HG02938 (cell line): Measurements from ENCODE around the gene ALX4.

Source experiments
- ATAC-seq: cut with Tn5 transposase; IDR thresholded peaks from one replicate; pipeline ENCODE4 v1.9.1; 2021; ENCODE audit warnings: mild to moderate bottlenecking, moderate library complexity; ENCODE audit not compliant: unreplicated experiment

The ALX4 gene

GRCh38 chr11:44309478-44310205 lies at the start of gene ALX4:
Gene ALX4 (minus strand): TSS chr11:44310139. CDS start chr11:44310062, 77 bp downstream.
- no peak for ATAC-seq

GRCh38 chr11:44359162-44359561 lies 49.2 kb upstream of the ALX4 start:
- ATAC-seq, result no peak

- ATAC-seq, result no peak
These were observed 48.8 kb upstream of the ALX4 start for GRCh38 chr11:44358713-44359112.

GRCh38 chr11:44357711-44358110 lies 47.8 kb upstream of the ALX4 start:
- no peak for ATAC-seq

GRCh38 chr11:44356351-44356750 lies 46.4 kb upstream of the ALX4 start:
- ATAC-seq, result no peak

- ATAC-seq, result no peak
These were observed 42.1 kb upstream of the ALX4 start for GRCh38 chr11:44351898-44352498.

GRCh38 chr11:44351006-44351660 lies 41.2 kb upstream of the ALX4 start:
- ATAC-seq, result peak; percentile 72

- ATAC-seq, result no peak
These were observed 39.4 kb upstream of the ALX4 start for GRCh38 chr11:44349328-44349727.

GRCh38 chr11:44348721-44349120 lies 38.8 kb upstream of the ALX4 start:
- ATAC-seq, result no peak

GRCh38 chr11:44348114-44348513 lies 38.2 kb upstream of the ALX4 start:
- no peak for ATAC-seq

GRCh38 chr11:44347538-44347937 lies 37.6 kb upstream of the ALX4 start:
- no peak for ATAC-seq

GRCh38 chr11:44346983-44347382 lies 37.0 kb upstream of the ALX4 start:
- ATAC-seq, result no peak

- ATAC-seq, result no peak
These were observed 35.8 kb upstream of the ALX4 start for GRCh38 chr11:44345781-44346180.

GRCh38 chr11:44344921-44345320 lies 35.0 kb upstream of the ALX4 start:
- ATAC-seq, result no peak

- no peak for ATAC-seq
These were observed 34.5 kb upstream of the ALX4 start for GRCh38 chr11:44344423-44344820.

GRCh38 chr11:44343778-44344422 lies 34.0 kb upstream of the ALX4 start:
- no peak for ATAC-seq

GRCh38 chr11:44342616-44343015 lies 32.7 kb upstream of the ALX4 start:
- ATAC-seq, result no peak

GRCh38 chr11:44340656-44341055 lies 30.7 kb upstream of the ALX4 start:
- ATAC-seq, result no peak

- no peak for ATAC-seq
These were observed 29.6 kb upstream of the ALX4 start for GRCh38 chr11:44339530-44339883.

- ATAC-seq, result no peak
These were observed 29.0 kb upstream of the ALX4 start for GRCh38 chr11:44338698-44339529.

- ATAC-seq, result no peak
These were observed 28.1 kb upstream of the ALX4 start for GRCh38 chr11:44338026-44338425.
